ENCODE data around the gene CNKSR3. TPM values are rescaled to one million over a fixed set of nuclear protein-coding genes. Genes with fewer than 3 reads are reported as not detected.

Gene CNKSR3
- total RNA-seq, 1 donor from 2014 or later: 12.1 TPM

DNA sequence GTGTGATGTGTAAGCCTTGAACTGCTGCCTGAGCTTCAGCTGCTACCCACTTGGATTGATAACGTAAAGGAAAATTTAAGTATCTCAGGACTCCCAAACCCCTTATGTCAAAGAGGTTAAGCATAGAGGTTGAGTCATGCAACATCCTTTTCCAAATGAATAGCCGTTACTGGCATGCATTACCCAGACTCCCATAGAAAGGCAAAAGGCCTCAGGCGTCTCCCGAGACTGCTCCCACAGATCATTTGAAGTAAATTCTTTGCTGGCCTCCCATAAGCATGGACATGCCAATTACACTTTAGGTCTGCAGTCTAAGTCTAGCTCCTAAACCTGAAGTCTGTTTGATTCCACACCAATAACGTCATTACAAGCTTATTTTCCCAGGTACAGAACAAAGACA, 168.6 kb downstream of the CNKSR3 start:
- TF ChIP-seq, protein P1, sequence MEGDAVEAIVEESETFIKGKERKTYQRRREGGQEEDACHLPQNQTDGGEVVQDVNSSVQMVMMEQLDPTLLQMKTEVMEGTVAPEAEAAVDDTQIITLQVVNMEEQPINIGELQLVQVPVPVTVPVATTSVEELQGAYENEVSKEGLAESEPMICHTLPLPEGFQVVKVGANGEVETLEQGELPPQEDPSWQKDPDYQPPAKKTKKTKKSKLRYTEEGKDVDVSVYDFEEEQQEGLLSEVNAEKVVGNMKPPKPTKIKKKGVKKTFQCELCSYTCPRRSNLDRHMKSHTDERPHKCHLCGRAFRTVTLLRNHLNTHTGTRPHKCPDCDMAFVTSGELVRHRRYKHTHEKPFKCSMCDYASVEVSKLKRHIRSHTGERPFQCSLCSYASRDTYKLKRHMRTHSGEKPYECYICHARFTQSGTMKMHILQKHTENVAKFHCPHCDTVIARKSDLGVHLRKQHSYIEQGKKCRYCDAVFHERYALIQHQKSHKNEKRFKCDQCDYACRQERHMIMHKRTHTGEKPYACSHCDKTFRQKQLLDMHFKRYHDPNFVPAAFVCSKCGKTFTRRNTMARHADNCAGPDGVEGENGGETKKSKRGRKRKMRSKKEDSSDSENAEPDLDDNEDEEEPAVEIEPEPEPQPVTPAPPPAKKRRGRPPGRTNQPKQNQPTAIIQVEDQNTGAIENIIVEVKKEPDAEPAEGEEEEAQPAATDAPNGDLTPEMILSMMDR (IDR thresholded peaks at IDR 0.05; ENCODE audit: insufficient read depth, low read length, poor library complexity, severe bottlenecking): no peak
- Histone ChIP-seq H3K4me3 (ENCODE audit: low read depth, low read length) (no peak overlapping the region), H3K36me3 (ENCODE audit: control insufficient read depth, insufficient read depth, low read length) (no peaks in the 10 kb centered on the region), H3K27me3 (ENCODE audit: control insufficient read depth, insufficient read depth, low read length) (no peaks in the 10 kb centered on the region)
- no peak for DNase-seq (ENCODE audit: low read depth)

DNA sequence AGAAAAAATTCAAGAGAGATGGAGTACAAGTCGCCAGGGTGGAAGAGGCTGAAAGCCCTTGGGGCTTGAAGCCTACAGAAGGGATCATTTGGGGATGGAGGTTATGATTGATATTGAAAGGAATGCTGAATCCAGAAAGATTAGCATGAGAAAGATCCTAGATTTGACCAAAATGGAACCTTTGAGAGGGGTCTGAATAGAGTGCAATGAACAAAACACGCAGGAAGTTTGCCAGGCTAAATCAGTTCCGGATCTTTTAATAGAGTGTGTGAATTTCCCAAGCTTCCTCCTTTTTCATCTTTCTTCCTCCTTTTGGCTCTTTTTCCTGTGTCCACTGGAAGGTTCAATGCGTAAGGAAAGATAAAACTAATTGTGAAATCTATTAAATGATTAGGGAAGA, 169.1 kb downstream of the CNKSR3 start:
- Histone ChIP-seq H3K4me3 (ENCODE audit: low read depth, low read length) (no peak overlapping the region), H3K36me3 (ENCODE audit: control insufficient read depth, insufficient read depth, low read length) (no peaks in the 10 kb centered on the region), H3K27me3 (ENCODE audit: control insufficient read depth, insufficient read depth, low read length) (no peaks in the 10 kb centered on the region)
- DNase-seq (ENCODE audit: low read depth): no peak
- TF ChIP-seq, protein P1 (IDR thresholded peaks at IDR 0.05; ENCODE audit: insufficient read depth, low read length, poor library complexity, severe bottlenecking): no peak

Other genes starting within 250 kb of the CNKSR3 start
- 0.34 and 1.0 TPM in 2 replicates for gene IPCEF1, start 153.9 kb downstream of the CNKSR3 start, total RNA-seq
- 40.9 and 41.1 TPM in 2 replicates for gene SCAF8, start 222.7 kb upstream of the CNKSR3 start, total RNA-seq

Measured in kidney epithelial cell (primary cell).